ENCODE measurements around the gene SFTPB.

The SFTPB gene

GRCh38 chr2:85702172-85702571, 34.2 kb upstream of the SFTPB start:
- peak; percentile 82 for DNase-seq

- no peak for DNase-seq
These were observed 31.3 kb upstream of the SFTPB start for GRCh38 chr2:85699325-85699724.

- DNase-seq, result no peak
These were observed 30.9 kb upstream of the SFTPB start for GRCh38 chr2:85698880-85699254.

- DNase-seq, result no peak
These were observed 30.3 kb upstream of the SFTPB start for GRCh38 chr2:85698184-85698879.

GRCh38 chr2:85697716-85698115, 29.7 kb upstream of the SFTPB start:
- no peak for DNase-seq

GRCh38 chr2:85697096-85697495, 29.1 kb upstream of the SFTPB start:
- DNase-seq, result no peak

GRCh38 chr2:85695691-85696668, 28.0 kb upstream of the SFTPB start:
- DNase-seq, result no peak

GRCh38 chr2:85695121-85695520, 27.1 kb upstream of the SFTPB start:
- DNase-seq, result no peak

- no peak for DNase-seq
These were observed 26.3 kb upstream of the SFTPB start, which contains the start of gene GNLY for GRCh38 chr2:85694052-85695025. Gene GNLY (plus strand): TSS chr2:85694358. CDS start chr2:85694419, 61 bp downstream.

GRCh38 chr2:85692039-85692645, 24.1 kb upstream of the SFTPB start:
- DNase-seq, result no peak

GRCh38 chr2:85690932-85691331, 22.9 kb upstream of the SFTPB start:
- DNase-seq, result no peak

GRCh38 chr2:85684806-85685205, 16.8 kb upstream of the SFTPB start:
- no peak for DNase-seq

GRCh38 chr2:85684380-85684779, 16.4 kb upstream of the SFTPB start:
- no peak for DNase-seq

- DNase-seq, result peak; percentile 25
These were observed 14.4 kb upstream of the SFTPB start for GRCh38 chr2:85682378-85682777.

- no peak for DNase-seq
These were observed 13.8 kb upstream of the SFTPB start for GRCh38 chr2:85681776-85682175.

GRCh38 chr2:85681372-85681763, 13.4 kb upstream of the SFTPB start:
- DNase-seq, result no peak

GRCh38 chr2:85680707-85681371, 12.8 kb upstream of the SFTPB start:
- no peak for DNase-seq

- peak; percentile 77 for DNase-seq
These were observed 11.0 kb upstream of the SFTPB start for GRCh38 chr2:85678794-85679672.

GRCh38 chr2:85678377-85678776, 10.4 kb upstream of the SFTPB start:
- no peak for DNase-seq

- DNase-seq, result no peak
These were observed 8.0 kb upstream of the SFTPB start for GRCh38 chr2:85675866-85676548.

All from fibroblast of skin of right biceps (primary cell).